Measurements from ENCODE around the gene KIF1C. TPM values are rescaled to one million over a fixed set of nuclear protein-coding genes. Genes with fewer than 3 reads are reported as not detected.

KIF1C gene
- total RNA-seq, 2 experiments from 2014 or later, result 20.6 to 53.7 TPM

- Histone ChIP-seq H3K4me3 (ENCODE audit: low read depth, low read length, poor library complexity, severe bottlenecking) (no peak overlapping the region), H2AFZ (ENCODE audit: low read length) (no peak overlapping the region), H3K79me2 (ENCODE audit: insufficient read depth, low read depth, low read length) (no peaks in the 10 kb centered on the region), H3K4me2 (ENCODE audit: low read length) (no peak overlapping the region), H4K20me1 (ENCODE audit: insufficient read depth, low read length) (no peaks in the 10 kb centered on the region), H3K9me2 (ENCODE audit: insufficient read depth, low read length) (no peaks in the 10 kb centered on the region), H3K9me3 (ENCODE audit: low read length) (no peaks in the 10 kb centered on the region), H3K36me3 (ENCODE audit: insufficient read depth, low read length) (peaks cover 50% of the 10 kb centered on the region), H3K27ac (ENCODE audit: low read depth, low read length, poor library complexity, severe bottlenecking) (no peak overlapping the region), H3K4me1 (ENCODE audit: insufficient read depth, low read length, poor library complexity, severe bottlenecking) (peaks cover 9% of the 10 kb centered on the region)
- TF ChIP-seq EZH2phosphoT487 (IDR thresholded peaks at IDR 0.05; ENCODE audit: borderline replicate concordance, low read depth, low read length), result no peak
- TF ChIP-seq CTCF (conservative IDR thresholded peaks at IDR 0.05; ENCODE audit: low read length), result no peak
- BruUV-seq (replicated peaks), result no TSS peak
- ChIA-PET CTCF (ENCODE audit: unreplicated experiment) (no interaction called here), POLR2A (interaction anchor here (0.5 kb wide), 1 partner anchor 21 kb away, joined by 3 read pairs; no protein-coding TSS in a partner anchor)
- no peak for DNase-seq (ENCODE audit: low spot score)
- intact Hi-C loops (cut with micrococcal nuclease; ENCODE audit: unreplicated experiment), result no loop called here
Observed at GRCh38 chr17:4974115-4974670, 23.6 kb upstream of the KIF1C start.

DNA sequence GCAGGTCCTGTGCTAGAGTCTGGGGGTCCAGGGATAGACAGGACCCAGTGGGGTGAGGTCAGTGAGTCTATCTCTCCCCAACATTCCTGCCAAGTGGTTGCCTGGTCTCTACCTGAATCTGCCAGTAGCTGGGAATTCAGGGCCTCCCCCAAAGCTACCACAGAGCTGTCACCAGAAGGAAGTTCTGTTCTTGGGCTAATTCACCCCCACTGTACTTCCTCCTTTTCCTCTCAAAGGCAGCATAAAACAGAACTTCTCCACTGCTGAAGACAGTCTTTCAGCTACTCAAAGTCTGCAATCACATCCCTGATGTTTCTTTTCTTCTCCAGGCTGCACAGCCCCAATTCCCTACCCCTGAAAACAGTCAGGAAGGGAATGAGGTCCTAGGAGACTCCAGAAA lies 19.0 kb upstream of the KIF1C start:
- H3K4me1 ChIP-seq (ENCODE audit: insufficient read depth, low read length, poor library complexity, severe bottlenecking), result peaks cover 26% of the 10 kb centered on the region

More for the DNA sequence above, 19.0 kb upstream of the KIF1C start:
- Histone ChIP-seq H2AFZ (ENCODE audit: low read length) (no peak overlapping the region), H3K9me2 (ENCODE audit: insufficient read depth, low read length) (no peaks in the 10 kb centered on the region), H3K4me3 (ENCODE audit: low read depth, low read length, poor library complexity, severe bottlenecking) (no peak overlapping the region), H3K27ac (ENCODE audit: low read depth, low read length, poor library complexity, severe bottlenecking) (no peak overlapping the region), H3K36me3 (ENCODE audit: insufficient read depth, low read length) (peaks cover 62% of the 10 kb centered on the region), H3K4me2 (ENCODE audit: low read length) (no peak overlapping the region), H4K20me1 (ENCODE audit: insufficient read depth, low read length) (no peaks in the 10 kb centered on the region), H3K79me2 (ENCODE audit: insufficient read depth, low read depth, low read length) (no peaks in the 10 kb centered on the region), H3K9me3 (ENCODE audit: low read length) (no peaks in the 10 kb centered on the region)
- POLR2A ChIA-PET, result interaction anchor here (0.8 to 2.1 kb wide), 2 partner anchors 12 to 632 kb away, joined by 3 to 7 read pairs; partner anchors contain the start of gene SPAG7
- CTCF ChIA-PET (ENCODE audit: unreplicated experiment), result no interaction called here
- no TSS peak for BruUV-seq (replicated peaks)
- no peak for TF ChIP-seq CTCF (conservative IDR thresholded peaks at IDR 0.05; ENCODE audit: low read length)
- TF ChIP-seq EZH2phosphoT487 (IDR thresholded peaks at IDR 0.05; ENCODE audit: borderline replicate concordance, low read depth, low read length), result no peak
- intact Hi-C loops (cut with micrococcal nuclease; ENCODE audit: unreplicated experiment), result no loop called here
- no peak for DNase-seq (ENCODE audit: low spot score)

Measured in OCI-LY7 (cell line).